Measurements from ENCODE around the gene FAM76B.
"Not testable (repeated sequence)": the region's sequence is repeated elsewhere in the genome, so short reads cannot be mapped to it uniquely, and the experiment has no call there.

The FAM76B gene

DNA sequence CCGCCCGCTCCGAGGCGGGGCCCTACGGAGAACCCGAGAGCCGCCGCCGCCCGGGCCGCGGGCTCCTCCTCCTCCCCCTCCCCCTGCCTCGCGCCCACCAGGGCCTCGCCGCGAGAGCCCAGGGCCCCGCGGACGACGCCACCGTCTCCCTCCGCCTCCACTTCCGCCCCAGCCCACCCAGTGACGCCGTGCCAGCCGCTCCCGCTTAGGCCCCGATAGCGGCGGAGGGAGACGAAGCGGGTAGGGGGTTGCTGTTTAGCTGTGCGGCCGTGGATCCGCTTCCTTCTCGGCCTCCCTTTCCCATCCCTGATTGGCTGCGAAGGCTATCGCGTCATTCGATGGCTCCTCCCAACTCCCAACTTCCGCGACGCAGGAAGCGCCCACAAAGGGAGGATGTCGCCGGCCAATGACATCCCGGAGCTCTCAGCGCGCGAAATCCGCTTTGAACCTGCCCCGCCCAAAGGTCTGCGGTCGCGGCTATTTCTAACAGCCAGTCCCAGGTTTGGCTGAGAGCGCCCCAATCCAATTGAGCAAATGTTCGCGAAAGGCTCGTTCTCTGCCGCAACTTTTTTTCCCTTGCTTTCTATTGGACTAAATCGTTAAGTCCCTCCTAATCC, at the start of gene FAM76B:
Gene FAM76B (minus strand): TSS at position 277 of the 617 bp plus-strand sequence. CDS start 304 bp downstream, outside the sequence.
- DNase-seq, result peak; percentile 96

- DNase-seq, result peak; percentile 59 to 61
These were observed 46.3 kb upstream of the FAM76B start for GRCh38 chr11:95835768-95836488.

GRCh38 chr11:95835351-95835750, 45.8 kb upstream of the FAM76B start:
- no peak for DNase-seq

- no peak for DNase-seq
These were observed 43.8 kb upstream of the FAM76B start for GRCh38 chr11:95833378-95833777.

DNA sequence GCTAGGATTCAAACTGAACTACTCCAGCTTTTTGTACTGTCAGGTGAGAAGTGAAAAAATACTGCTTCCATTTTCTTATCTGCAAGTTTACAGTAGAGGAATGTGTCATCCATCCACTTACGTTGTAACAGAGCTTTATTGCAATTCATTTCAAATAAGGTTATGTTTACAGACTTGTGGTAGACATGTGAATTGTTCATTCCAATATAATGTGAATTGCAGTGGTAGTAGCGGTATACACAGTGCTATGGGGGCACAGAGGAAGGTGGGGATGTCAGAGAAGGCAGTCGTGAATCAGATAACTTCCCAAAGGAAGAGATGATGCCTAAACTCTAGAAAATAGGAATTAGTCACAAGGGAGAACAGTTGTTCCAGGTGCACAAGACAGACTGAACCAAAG, 43.2 kb upstream of the FAM76B start:
- DNase-seq, result no peak

- no peak for DNase-seq
These were observed 41.8 kb upstream of the FAM76B start for GRCh38 chr11:95831198-95831883.

DNA sequence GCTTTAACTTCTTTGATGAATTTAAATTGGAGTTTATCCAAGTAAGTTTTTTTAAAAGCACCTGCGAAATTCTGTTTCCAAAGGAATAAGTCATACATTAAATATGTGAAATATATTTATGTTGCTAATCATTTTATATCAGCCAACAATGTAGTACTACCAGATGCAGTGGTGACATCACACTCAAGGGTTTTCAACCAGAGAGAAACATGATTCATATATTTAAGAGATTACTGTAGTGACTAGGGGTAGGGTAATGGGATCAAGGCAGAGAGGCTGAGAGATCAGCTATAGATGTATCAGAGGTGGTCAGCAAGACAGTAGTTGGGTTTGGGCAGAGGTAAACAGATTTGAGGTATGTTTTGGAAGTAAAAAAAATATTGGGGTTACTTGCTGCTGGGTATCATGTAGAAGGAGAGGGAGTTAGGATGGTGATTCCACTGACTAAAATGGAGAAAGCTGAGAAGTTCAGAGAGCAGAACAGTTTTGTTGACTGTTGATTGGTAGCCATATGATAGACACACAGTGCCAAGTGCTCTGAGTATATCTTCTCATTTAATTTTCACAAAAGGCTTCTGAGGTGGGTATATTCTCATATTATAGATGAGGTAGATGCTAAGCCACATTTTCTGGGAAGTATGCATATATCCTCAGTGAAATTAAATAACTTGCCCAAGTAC, 40.1 kb upstream of the FAM76B start:
- no peak for DNase-seq

GRCh38 chr11:95827696-95828095, 38.1 kb upstream of the FAM76B start:
- no peak for DNase-seq

DNA sequence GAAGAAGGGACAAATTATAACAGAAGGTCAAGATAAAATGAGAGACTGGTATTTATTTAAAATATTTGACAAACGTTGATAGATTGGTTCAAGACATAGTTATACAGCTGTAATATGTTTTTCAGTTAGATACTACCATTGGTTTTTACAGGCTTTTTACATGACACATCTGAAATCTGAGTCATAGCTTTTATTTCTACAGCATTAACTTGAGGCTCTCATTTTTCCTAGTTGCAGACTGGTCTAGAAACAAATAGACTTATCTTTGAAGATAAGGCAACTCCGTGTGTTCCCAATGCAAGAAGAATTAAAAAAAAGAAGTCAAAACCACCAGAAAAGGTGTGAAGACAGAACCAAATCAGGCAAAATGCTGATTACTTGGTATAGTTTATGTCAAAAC, 32.1 kb upstream of the FAM76B start:
- no peak for DNase-seq

- no peak for DNase-seq
These were observed 26.5 kb upstream of the FAM76B start for GRCh38 chr11:95816037-95816436.

DNA sequence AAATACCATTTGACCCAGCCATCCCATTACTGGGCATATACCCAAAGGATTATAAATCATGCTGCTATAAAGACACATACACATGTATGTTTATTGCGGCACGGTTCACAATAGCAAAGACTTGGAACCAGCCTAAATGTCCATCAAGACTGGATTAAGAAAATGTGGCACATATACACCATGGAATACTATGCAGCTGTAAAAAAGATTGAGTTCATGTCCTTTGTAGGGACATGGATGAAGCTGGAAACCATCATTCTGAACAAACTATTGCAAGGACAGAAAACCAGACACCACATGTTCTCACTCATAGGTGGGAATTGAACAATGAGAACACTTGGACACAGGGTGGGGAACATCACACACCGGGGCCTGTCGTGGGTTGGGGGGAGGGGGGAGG, 21.5 kb upstream of the FAM76B start:
- DNase-seq, result not testable (repeated sequence)

DNA sequence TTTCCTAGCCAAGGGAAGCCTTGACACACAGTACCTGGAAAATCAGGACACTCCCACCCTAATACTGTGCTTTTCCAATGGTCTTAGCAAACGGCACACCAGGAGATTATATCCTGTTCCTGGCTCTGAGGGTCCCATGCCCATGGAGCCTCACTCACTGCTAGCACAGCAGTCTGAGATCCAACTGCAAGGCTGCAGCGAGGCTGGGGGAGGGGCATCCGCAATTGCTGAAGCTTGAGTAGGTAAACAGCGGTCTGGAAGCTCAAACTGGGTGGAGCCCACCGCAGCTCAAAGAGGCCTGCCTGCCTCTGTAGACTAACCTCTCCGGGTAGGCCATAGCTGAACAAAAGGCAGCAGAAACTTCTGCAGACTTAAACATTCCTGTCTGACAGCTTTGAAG, 16.9 kb upstream of the FAM76B start:
- DNase-seq, result not testable (repeated sequence)

DNA sequence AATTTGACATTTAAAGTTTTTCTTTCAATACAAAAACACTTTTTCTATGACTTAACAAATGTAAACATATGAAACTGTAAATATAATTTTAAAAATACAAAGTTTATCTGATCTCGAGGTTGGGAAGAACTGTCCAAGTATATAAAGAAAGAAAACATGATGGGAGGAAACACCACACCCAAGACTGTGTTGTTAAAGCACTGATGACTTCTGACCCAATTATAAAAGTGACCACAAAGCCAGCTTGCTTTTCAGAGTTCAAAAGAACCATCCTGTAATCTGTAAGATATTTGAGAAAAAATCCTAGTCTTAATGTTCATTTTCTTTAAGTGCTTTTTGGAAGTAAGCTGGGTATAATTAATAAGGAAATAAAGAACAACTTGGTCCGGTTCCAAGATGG, 16.3 kb upstream of the FAM76B start:
- no peak for DNase-seq

- DNase-seq, result no peak
These were observed 14.4 kb upstream of the FAM76B start for GRCh38 chr11:95803973-95804372.

DNA sequence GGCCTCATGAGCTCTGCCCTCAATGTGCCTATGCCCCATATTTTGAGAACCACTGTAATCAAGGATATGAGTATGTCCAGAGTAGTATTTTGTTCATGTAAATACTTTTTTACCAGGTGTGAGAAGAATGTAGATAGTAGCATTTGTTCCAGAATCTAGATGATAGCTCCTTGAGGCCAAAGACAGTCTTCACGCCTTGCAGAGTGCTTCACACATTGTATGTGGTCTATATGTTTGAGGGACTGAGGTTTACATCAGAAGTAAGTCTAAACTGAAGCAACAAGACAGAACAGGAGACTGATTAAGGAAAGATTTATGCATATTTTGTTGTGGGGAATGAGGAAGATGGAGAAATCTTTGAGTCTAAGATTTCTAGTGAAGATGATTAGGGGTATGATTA, 13.2 kb upstream of the FAM76B start:
- no peak for DNase-seq

DNA sequence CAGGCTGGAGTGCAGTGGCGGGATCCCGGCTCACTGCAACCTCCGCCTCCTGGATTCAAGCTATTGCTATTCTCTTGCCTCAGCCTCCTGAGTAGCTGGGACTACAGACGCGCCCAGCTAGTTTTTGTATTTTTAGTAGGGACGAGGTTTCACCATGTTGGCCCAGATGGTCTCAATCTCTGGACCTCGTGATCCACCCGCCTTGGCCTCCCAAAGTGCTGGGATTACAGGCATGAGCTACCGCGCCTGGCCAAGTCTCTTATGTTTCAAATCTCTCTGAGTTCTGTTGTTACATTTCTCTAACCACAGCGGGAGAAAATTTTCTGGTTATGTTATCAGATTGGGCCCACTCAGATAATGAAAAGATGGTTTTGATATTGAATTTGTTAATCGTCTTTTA, 10.9 kb upstream of the FAM76B start:
- no peak for DNase-seq

GRCh38 chr11:95799546-95799945, 10.0 kb upstream of the FAM76B start:
- no peak for DNase-seq

DNA sequence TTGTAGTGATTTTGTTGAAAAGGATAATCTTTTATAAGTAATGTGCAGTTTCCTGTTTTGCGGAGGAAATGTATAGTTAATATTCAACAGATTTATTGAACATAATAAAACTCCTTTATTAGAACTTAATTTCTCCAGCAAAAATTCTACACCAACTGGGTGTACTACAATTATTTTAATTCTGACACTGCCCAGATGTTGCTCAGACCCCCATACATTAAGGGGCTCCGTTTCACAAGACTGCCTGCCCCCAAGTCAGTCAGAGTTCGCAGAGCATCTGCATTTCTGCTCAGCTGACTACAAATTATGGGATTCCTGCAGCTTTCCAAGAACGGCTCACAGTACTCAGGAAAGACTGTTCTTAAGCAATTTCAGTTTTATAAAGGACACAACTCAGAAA, 6.9 kb upstream of the FAM76B start:
- no peak for DNase-seq

DNA sequence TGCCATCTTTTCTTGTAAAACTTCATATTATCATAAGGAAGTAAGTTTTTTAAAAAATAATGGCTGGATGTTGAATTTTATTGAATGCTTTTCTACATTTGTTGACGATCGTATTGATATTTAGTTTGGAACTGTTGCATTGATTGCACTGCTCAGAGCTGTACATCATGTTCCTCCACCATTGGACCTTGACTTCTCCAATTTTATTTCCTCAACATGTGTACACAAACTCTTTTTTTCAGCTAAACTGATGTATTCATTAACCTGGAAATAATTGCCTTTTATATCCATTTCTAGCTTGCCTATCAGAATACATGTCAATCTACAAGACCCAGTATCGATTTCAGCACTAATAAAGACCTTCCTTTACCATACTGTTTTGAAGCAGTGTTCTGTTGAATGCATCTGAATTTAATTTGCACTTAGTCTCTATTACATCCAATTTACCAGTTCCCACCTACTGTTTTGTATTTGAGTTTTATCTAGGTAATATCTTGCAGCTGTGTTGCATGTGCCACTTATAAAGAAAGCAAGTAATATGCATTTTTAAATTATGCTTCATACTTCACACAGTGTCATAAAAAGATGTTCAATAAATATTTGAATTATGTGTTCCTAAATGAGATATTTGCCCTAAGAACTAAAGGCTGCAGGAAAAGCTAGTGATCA, 6.2 kb upstream of the FAM76B start:
- no peak for DNase-seq

GRCh38 chr11:95794086-95794485, 4.5 kb upstream of the FAM76B start:
- DNase-seq, result no peak

DNA sequence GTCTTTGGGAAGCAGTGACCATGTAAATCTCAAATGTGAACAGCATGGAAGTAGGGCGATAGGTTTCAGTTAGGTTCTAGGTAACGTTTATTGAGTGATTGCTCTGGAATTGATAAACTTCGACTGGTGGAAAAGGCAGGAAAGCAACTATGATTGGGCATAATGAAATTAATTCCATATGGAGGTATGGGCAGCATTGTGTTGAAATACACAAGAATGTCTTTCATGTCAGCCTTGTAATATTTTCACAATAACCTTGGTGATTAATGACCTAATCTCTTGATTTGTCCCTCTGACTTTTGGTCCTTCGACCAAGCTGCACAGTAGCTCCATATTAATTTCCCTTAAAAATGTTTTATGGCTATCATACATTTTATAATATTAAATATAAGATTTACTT, 3.5 kb upstream of the FAM76B start:
- no peak for DNase-seq

- no peak for DNase-seq
These were observed 3.1 kb upstream of the FAM76B start for GRCh38 chr11:95792700-95793099.

DNA sequence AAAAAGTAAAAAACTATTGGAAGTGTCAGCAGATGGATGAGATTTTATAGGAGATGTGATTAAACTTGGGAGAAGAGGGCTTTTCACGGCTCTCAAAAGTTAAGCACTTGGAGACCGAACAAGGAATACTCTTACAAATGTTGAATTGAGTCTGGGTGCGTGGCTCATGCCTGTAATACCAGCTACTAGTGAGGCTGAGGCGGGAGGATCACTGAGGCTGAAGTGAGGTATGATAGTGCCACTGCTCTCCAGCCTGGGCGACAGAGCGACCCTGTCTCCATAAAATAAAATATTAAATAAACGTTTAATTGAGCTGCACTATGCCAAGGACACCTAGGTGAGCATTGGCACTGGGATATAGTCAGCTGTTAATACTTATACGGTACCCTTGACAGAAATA, 2.6 kb upstream of the FAM76B start:
- DNase-seq, result no peak

Data from SHP77 (cell line).